Right lobe of liver (tissue), 6 donors: ENCODE results near the gene PTCH1. TPM values are rescaled to one million over a fixed set of nuclear protein-coding genes. Genes with fewer than 3 reads are reported as not detected.
A peak's percentile ranks its signal among the peaks of the same experiment; 100 is the strongest.

Experiments used
- ATAC-seq, 4 donors: fragments of 200-7000 bp; cut with Tn5 transposase; one replicate each; pipeline ENCODE4 v1.9.1; 2020; ENCODE audit warnings: mild to moderate bottlenecking in 4 of 4, moderate library complexity in 4 of 4
- DNase-seq, 3 donors: peaks; one replicate each; pipeline ENCODE4 v3.0.0-alpha.2; 2020
- H3K27ac ChIP-seq, 3 donors: fragments of 200-600 bp; one replicate each; pipeline ENCODE4 v1.8.0; 2022
- H3K27me3 ChIP-seq, 2 donors: fragments of 200-600 bp; one replicate each; pipeline ENCODE4 v1.8.0; 2022
- H3K36me3 ChIP-seq, 4 donors: fragments of 200-600 bp; sonication (generic) in 1 of 4; one replicate each; pipeline versions ENCODE4 v1.5.1 to v1.8.0; 2017 to 2022; ENCODE audit warnings: control low read depth in 1 of 4
- H3K4me1 ChIP-seq, 4 donors: fragments of 200-600 bp; sonication (generic) in 1 of 4; one replicate each; pipeline versions ENCODE4 v1.5.1 to v1.8.0; 2017 to 2022; ENCODE audit warnings: control low read depth in 1 of 4
- H3K4me3 ChIP-seq, 3 donors: fragments of 200-600 bp; one replicate each; pipeline ENCODE4 v1.8.0; 2022
- H3K9me3 ChIP-seq, 4 donors: fragments of 200-600 bp; sonication (generic) in 1 of 4; one replicate each; pipeline versions ENCODE4 v1.5.1 to v1.8.0; 2017 to 2022; ENCODE audit warnings: control low read depth in 1 of 4
- CTCF ChIP-seq, 4 donors: fragments of 200-600 bp in 3 of 4; fragments of 450-650 bp in 1 of 4; IDR thresholded peaks; one replicate each; pipeline versions ENCODE4 v1.5.1 to v1.8.0; 2016 to 2022; ENCODE audit warnings: antibody characterized with exemption in 4 of 4, mild to moderate bottlenecking in 2 of 4
- POLR2A ChIP-seq: fragments of 450-650 bp; IDR thresholded peaks from one replicate; pipeline ENCODE4 v1.6.1; 2017; ENCODE audit warnings: antibody characterized with exemption, mild to moderate bottlenecking
- WGBS: methylation state at CpG from one replicate; pipeline ENCODE4 v1.1.6; 2018; ENCODE audit warnings: low coverage, low lambda C conversion rate; ENCODE audit not compliant: insufficient coverage; ENCODE audit errors: missing lambda C conversion rate; 5-methylcytosine and 5-hydroxymethylcytosine counted together
- intact Hi-C, 2 donors: fragments of 100-400 bp; cut with DNase I; formaldehyde crosslinking; loops; one replicate each; pipeline versions ENCODE4 v1.11.2 to v1.14.1; 2022
- total RNA-seq, 6 experiments: library from RNA; depleted of rRNA in 2 of 6; stranded (reverse); fragments of >200 nt in 2 of 6; fragmentation: NEBNext Ultra II Directional in 3 of 6; extraction: Animal tissue kit (Norgen Biotek cat#: 25700) in 3 of 6; gene quantifications; one replicate each; pipeline versions ENCODE4 v1.1.0 to v1.2.4, GENCODE V29; 2016 to 2023
- donor health status: DM: no; HTN: yes; CAD: no.
- donor health status: DM: no; HTN: no; CAD: no.
- donor health status: DM: no; HTN: no; CAD: no.
- donor health status: DM: no; HTN: yes; CAD: no.
- donor health status: DM: no; HTN: yes; CAD: no.

Gene PTCH1
- total RNA-seq, 6 experiments from 2014 or later: 2.0 to 8.3 (median 5.2) TPM

GRCh38 chr9:95493402-95493801 is 23.4 kb downstream of the PTCH1 start:
- Histone ChIP-seq H3K9me3 (no peaks in the 10 kb centered on the region), H3K4me1 (no peaks in the 10 kb centered on the region), H3K36me3 (no peaks in the 10 kb centered on the region), H3K27me3 (no peaks in the 10 kb centered on the region), H3K27ac (no peak overlapping the region), H3K4me3 (no peak overlapping the region)
- 91% methylated on average over 4 of the region's 5 CpGs for WGBS
- TF ChIP-seq CTCF (IDR thresholded peaks at IDR 0.05): no peak
- TF ChIP-seq POLR2A: no peak
- intact Hi-C loops: no loop called here
- ATAC-seq: no peak
- DNase-seq: no peak

DNA sequence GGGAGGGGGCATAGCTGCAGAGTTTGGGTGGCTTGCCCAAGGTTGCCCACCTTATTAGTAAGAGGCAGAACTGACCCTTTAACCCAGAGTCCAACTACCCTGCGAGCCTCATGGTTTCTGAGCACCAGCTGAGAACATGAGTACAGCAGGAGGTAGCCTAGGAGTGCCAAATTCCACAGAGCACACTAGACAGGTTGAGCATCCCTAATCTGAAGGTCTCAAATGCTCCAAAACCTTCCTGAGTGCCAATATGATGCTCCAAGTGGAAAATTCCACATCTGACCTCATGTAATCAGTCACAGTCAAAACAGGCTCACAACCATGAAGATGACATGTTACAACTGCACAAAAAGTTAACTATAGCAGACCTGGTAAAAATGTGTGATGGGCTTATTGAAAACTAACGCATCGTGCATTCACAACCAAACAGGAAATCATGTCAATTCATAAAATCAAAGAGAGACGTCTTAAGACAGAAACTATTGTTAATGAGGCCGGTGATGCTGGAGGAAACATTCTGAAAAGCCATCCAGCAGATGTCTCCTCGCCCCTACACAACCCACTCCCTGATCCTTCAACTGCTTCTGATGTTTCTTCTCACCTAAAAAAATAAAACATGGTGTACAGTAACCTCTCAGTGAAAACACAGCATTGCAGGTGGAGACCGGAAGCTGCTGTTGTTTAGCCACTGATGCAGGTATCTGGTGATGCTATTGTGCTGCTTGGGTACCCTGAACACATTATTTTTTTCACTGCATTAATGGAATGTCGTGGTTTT is 25.0 kb downstream of the PTCH1 start:
- Histone ChIP-seq H3K27me3 (no peaks in the 10 kb centered on the region), H3K27ac (no peak overlapping the region), H3K4me3 (no peak overlapping the region), H3K9me3 (no peaks in the 10 kb centered on the region), H3K4me1 (no peaks in the 10 kb centered on the region), H3K36me3 (no peaks in the 10 kb centered on the region)
- ATAC-seq (no peak), DNase-seq (no peak)
- TF ChIP-seq CTCF (IDR thresholded peaks at IDR 0.05) (no peak), POLR2A (no peak)
- 75% methylated on average over 7 of the region's 8 CpGs for WGBS
- intact Hi-C loops: no loop called here

DNA sequence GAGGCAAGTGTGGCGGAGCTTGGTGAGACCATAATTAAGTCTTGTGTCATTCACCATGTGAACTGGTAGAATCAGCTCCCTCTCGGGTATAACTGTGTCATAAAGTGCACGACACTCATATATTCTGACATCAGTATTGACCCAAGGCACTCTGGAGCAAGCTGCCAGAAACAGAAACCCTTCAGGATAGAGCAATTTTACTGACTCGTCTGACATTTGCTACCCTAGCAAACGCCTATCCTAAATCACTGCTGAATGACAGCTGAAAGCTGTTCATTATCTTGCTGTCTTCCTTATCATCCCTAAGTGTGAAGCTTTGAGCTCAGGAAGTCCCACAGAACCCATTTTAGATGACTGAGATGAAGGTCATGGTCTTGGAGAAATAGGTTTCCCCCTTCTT is 27.8 kb downstream of the PTCH1 start:
- TF ChIP-seq POLR2A (no peak), CTCF (IDR thresholded peaks at IDR 0.05) (no peak)
- no peaks in the 10 kb centered on the region for H3K9me3 ChIP-seq
- ATAC-seq (no peak), DNase-seq (no peak)
- H3K4me1 ChIP-seq: no peaks in the 10 kb centered on the region
- 65% methylated on average over 4 of the region's 5 CpGs for WGBS
- no peak overlapping the region for H3K4me3 ChIP-seq
- no peaks in the 10 kb centered on the region for H3K27me3 ChIP-seq
- intact Hi-C loops: no loop called here
- H3K27ac ChIP-seq: no peak overlapping the region
- H3K36me3 ChIP-seq: no peaks in the 10 kb centered on the region

GRCh38 chr9:95486318-95486717 is 30.5 kb downstream of the PTCH1 start:
- intact Hi-C loops: no loop called here
- H3K4me3 ChIP-seq: no peak overlapping the region
- WGBS: 38% methylated on average over 3 of the region's 5 CpGs
- H3K27ac ChIP-seq: no peak overlapping the region
- H3K4me1 ChIP-seq: no peaks in the 10 kb centered on the region
- DNase-seq (peak; percentile 76 to 82 (median 77)), ATAC-seq (peak; percentile 89 to 94 (median 90))
- no peaks in the 10 kb centered on the region for H3K36me3 ChIP-seq
- no peaks in the 10 kb centered on the region for H3K27me3 ChIP-seq
- TF ChIP-seq CTCF (IDR thresholded peaks at IDR 0.05) (no peak), POLR2A (no peak)
- H3K9me3 ChIP-seq: no peaks in the 10 kb centered on the region
